Esophagus muscularis mucosa (tissue), 4 donors: ENCODE measurements around the gene DCTN3. TPM values are rescaled to one million over a fixed set of nuclear protein-coding genes. Genes with fewer than 3 reads are reported as not detected.

Source experiments
- DNase-seq: peaks from one replicate; pipeline ENCODE4 v3.0.0-alpha.2; 2017; ENCODE audit errors: extremely low spot score
- H3K27ac ChIP-seq, 4 donors: fragments of 200-600 bp; sonication (generic); replicated peaks in 1 of 4; 1 replicate in 3 of 4; 2 replicates in 1 of 4; pipeline ENCODE4 v1.5.1; 2016 to 2019; ENCODE audit warnings: mild to moderate bottlenecking in 1 of 4
- H3K27me3 ChIP-seq, 4 donors: fragments of 200-600 bp; sonication (generic); one replicate each; pipeline versions ENCODE4 v1.5.1 to v1.6.0; 2016 to 2019
- H3K36me3 ChIP-seq, 4 donors: fragments of 200-600 bp; sonication (generic); one replicate each; pipeline ENCODE4 v1.5.1; 2016 to 2019
- H3K4me1 ChIP-seq, 4 donors: fragments of 200-600 bp; sonication (generic); one replicate each; pipeline ENCODE4 v1.5.1; 2016 to 2019
- H3K4me3 ChIP-seq, 4 donors: fragments of 200-600 bp; sonication (generic); 1 replicate in 2 of 4; 2 replicates in 2 of 4; pipeline ENCODE4 v1.5.1; 2016 to 2019; ENCODE audit warnings: mild to moderate bottlenecking in 4 of 4, moderate library complexity in 1 of 4
- H3K9me3 ChIP-seq, 4 donors: fragments of 200-600 bp; sonication (generic); 1 replicate in 3 of 4; 2 replicates in 1 of 4; pipeline ENCODE4 v1.5.1; 2016 to 2019
- EP300 ChIP-seq: sonication (generic); formaldehyde crosslinking; IDR thresholded peaks from one replicate; pipeline ENCODE4 v1.6.1; 2017; ENCODE audit warnings: antibody characterized with exemption
- POLR2A ChIP-seq: fragments of 450-650 bp; IDR thresholded peaks from one replicate; pipeline ENCODE4 v1.6.1; 2017; ENCODE audit warnings: antibody characterized with exemption, moderate library complexity, mild to moderate bottlenecking, low read depth
- POLR2AphosphoS5 ChIP-seq, 2 donors: sonication (generic); formaldehyde crosslinking; IDR thresholded peaks; one replicate each; pipeline ENCODE4 v1.6.1; 2017; ENCODE audit warnings: antibody characterized with exemption in 2 of 2
- WGBS: methylation state at CpG from one replicate; pipeline ENCODE4 v1.1.5; 2018; 5-methylcytosine and 5-hydroxymethylcytosine counted together
- intact Hi-C: fragments of 100-400 bp; cut with DNase I; formaldehyde crosslinking; loops from one replicate; pipeline ENCODE4 v1.15.1; 2023
- total RNA-seq, 4 donors: library from RNA; depleted of rRNA; stranded (reverse); fragments of >200 nt; gene quantifications; one replicate each; pipeline versions ENCODE4 v1.1.0 to v1.2.1, GENCODE V29; 2016
- TF ChIP-seq, protein P1 (sequence below), 3 experiments: fragments of 200-600 bp in 2 of 3; fragments of 450-650 bp in 1 of 3; sonication (generic) in 2 of 3; IDR thresholded peaks; one replicate each; pipeline ENCODE4 v1.5.1; 2017 to 2019; ENCODE audit warnings: antibody characterized with exemption in 3 of 3, mild to moderate bottlenecking in 2 of 3, moderate library complexity in 1 of 3

DCTN3 gene
- total RNA-seq, 4 donors from 2014 or later: 104 to 129 (median 113) TPM

DNA sequence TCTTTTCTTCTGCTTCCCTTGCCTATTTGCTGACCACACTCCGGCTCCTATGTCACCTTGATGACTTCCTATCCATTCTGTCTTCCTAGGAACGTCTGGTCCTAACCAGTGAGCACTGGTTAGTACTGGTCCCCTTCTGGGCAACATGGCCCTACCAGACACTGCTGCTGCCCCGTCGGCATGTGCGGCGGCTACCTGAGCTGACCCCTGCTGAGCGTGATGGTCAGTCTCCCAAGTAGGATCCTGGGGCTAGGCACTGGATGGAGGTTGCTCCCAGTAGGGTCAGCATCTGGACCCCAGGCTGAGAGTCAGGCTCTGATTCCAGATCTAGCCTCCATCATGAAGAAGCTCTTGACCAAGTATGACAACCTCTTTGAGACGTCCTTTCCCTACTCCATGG lies 28.4 kb upstream of the DCTN3 start:
- no peak overlapping the region for H3K4me3 ChIP-seq
- intact Hi-C loops: no loop called here
- H3K36me3 ChIP-seq: peaks cover 10 to 20% (median 16%) of the 10 kb centered on the region in 4 donors
- peaks cover 47 to 63% (median 58%) of the 10 kb centered on the region in 4 donors for H3K4me1 ChIP-seq
- no peaks in the 10 kb centered on the region for H3K9me3 ChIP-seq
- WGBS: 90% methylated on average over 2 of the region's 8 CpGs
- TF ChIP-seq EP300: no peak
- no peak for TF ChIP-seq POLR2AphosphoS5 (IDR thresholded peaks at IDR 0.05)
- TF ChIP-seq, protein P1, sequence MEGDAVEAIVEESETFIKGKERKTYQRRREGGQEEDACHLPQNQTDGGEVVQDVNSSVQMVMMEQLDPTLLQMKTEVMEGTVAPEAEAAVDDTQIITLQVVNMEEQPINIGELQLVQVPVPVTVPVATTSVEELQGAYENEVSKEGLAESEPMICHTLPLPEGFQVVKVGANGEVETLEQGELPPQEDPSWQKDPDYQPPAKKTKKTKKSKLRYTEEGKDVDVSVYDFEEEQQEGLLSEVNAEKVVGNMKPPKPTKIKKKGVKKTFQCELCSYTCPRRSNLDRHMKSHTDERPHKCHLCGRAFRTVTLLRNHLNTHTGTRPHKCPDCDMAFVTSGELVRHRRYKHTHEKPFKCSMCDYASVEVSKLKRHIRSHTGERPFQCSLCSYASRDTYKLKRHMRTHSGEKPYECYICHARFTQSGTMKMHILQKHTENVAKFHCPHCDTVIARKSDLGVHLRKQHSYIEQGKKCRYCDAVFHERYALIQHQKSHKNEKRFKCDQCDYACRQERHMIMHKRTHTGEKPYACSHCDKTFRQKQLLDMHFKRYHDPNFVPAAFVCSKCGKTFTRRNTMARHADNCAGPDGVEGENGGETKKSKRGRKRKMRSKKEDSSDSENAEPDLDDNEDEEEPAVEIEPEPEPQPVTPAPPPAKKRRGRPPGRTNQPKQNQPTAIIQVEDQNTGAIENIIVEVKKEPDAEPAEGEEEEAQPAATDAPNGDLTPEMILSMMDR (IDR thresholded peaks at IDR 0.05): no peak
- TF ChIP-seq POLR2A: no peak
- no peaks in the 10 kb centered on the region for H3K27me3 ChIP-seq
- DNase-seq: no peak
- H3K27ac ChIP-seq: peak overlapping the region in 2 of 4 donors; percentile 18 to 87

DNA sequence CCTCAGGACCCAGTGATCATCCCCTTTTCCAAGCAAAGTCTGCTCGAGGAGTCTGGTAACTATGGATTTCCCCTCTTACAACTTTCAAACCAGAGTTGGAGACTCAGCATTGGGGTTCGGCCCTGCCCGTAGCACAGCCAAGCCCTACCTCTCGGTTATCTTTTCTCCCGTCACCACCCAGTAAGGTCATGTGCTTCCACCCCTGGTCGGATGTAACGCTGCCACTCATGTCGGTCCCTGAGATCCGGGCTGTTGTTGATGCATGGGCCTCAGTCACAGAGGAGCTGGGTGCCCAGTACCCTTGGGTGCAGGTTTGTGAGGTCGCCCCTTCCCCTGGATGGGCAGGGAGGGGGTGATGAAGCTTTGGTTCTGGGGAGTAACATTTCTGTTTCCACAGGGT lies 27.4 kb upstream of the DCTN3 start:
- Histone ChIP-seq H3K36me3 (peaks cover 10 to 20% (median 16%) of the 10 kb centered on the region in 4 donors), H3K27me3 (no peaks in the 10 kb centered on the region), H3K4me1 (peaks cover 37 to 53% (median 48%) of the 10 kb centered on the region in 4 donors), H3K4me3 (peak overlapping the region; percentile 64 to 94 (median 74)), H3K9me3 (no peaks in the 10 kb centered on the region), H3K27ac (peak overlapping the region; percentile 86 to 90 (median 88))
- no peak for TF ChIP-seq EP300
- TF ChIP-seq, protein P1 (IDR thresholded peaks at IDR 0.05): no peak
- 74% methylated on average over 10 of the region's 10 CpGs for WGBS
- intact Hi-C loops: no loop called here
- DNase-seq: no peak

DNA sequence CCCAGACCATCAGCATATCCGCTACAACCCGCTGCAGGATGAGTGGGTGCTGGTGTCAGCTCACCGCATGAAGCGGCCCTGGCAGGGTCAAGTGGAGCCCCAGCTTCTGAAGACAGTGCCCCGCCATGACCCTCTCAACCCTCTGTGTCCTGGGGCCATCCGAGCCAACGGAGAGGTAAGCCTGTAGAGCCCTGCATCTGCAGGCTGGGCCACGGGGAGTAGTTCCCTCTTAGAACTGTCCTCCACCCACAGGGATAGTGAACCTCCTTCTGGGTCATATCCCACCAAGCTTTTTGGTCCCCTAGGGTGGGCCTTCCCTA lies 26.7 kb upstream of the DCTN3 start:
- no peaks in the 10 kb centered on the region for H3K9me3 ChIP-seq
- no peak for TF ChIP-seq POLR2A
- no peak for TF ChIP-seq POLR2AphosphoS5 (IDR thresholded peaks at IDR 0.05)
- TF ChIP-seq, protein P1 (IDR thresholded peaks at IDR 0.05): no peak
- TF ChIP-seq EP300: no peak
- WGBS: 6% methylated on average over 8 of the region's 8 CpGs
- peaks cover 31 to 47% (median 42%) of the 10 kb centered on the region in 4 donors for H3K4me1 ChIP-seq
- peak overlapping the region; percentile 86 to 90 (median 88) for H3K27ac ChIP-seq
- intact Hi-C loops: no loop called here
- no peak for DNase-seq
- H3K36me3 ChIP-seq: peaks cover 10 to 20% (median 16%) of the 10 kb centered on the region in 4 donors
- peak overlapping the region; percentile 64 to 94 (median 74) for H3K4me3 ChIP-seq
- no peaks in the 10 kb centered on the region for H3K27me3 ChIP-seq

DNA sequence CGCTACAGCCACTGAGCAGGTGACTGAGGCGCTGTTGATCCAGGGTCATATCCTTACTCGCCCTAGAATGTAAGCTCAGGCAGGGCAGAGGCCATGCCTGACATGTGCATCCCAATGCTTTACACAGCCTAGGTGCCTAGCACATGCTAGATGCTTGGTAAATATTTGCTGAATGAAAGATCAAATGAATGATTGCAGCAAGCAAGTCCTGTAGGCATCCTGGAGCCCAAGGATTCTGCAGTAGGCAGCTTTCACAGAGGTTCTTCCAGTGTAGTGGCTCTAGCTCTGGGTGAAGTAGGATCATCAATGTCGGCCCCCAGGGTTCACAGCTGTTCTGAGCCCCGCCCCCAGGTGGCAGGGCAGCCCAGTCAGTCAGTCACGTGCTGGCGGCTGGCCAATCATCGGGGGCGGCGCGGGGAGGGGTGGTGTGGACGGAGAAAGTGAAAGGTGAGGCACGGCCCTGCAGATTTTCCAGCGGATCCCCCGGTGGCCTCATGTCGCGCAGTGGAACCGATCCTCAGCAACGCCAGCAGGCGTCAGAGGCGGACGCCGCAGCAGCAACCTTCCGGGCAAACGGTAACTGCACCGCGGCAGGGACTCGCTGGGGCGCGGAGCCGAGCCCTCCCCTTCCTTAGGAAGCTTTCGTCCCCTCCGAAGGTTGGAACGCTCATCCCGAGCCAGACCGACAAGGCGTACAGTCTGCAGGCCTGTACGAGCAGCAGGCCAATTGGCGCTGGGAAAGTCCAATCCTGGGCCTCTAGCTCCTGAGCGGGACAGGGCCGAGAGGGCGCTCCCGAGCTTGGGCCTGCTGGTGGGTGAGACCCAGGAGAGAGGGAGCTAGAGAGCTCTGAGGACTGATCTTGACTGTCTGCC lies 26.2 kb upstream of the DCTN3 start, which contains the start of gene GALT:
Gene GALT (plus strand): TSS at position 465 of the 873 bp plus-strand sequence. CDS start 30 bp downstream, at position 495.
- TF ChIP-seq EP300: no peak
- no peak for TF ChIP-seq POLR2A
- TF ChIP-seq, protein P1 (IDR thresholded peaks at IDR 0.05): peak; percentile 32 to 46 (median 39)
- peak; percentile 70 to 76 for TF ChIP-seq POLR2AphosphoS5 (IDR thresholded peaks at IDR 0.05)
- peaks cover 29 to 41% (median 37%) of the 10 kb centered on the region in 4 donors for H3K4me1 ChIP-seq
- H3K9me3 ChIP-seq: no peaks in the 10 kb centered on the region
- 14% methylated on average over 16 of the region's 43 CpGs for WGBS
- H3K36me3 ChIP-seq: peaks cover 10 to 20% (median 16%) of the 10 kb centered on the region in 4 donors
- peak; percentile 99 for DNase-seq
- peak within 1 kb of the TSS; percentile 86 to 90 (median 88) for H3K27ac ChIP-seq
- intact Hi-C loops: no loop called here
- peak within 1 kb of the TSS; percentile 64 to 94 (median 74) for H3K4me3 ChIP-seq
- no peaks in the 10 kb centered on the region for H3K27me3 ChIP-seq
